Activated CD4-positive, alpha-beta T cell treated with anti-CD3 and anti-CD28 coated beads, Interleukin-10, Interleukin-2, amounts not matched to agents 100 ng/mL and 50 ng/mL, durations not matched to agents 16 hours and 8 hours (primary cell): Measurements from ENCODE around the gene SUPT3H.
"Not testable (repeated sequence)": the region's sequence is repeated elsewhere in the genome, so short reads cannot be mapped to it uniquely, and the experiment has no call there.

Source experiments
- DNase-seq: peaks from one replicate; pipeline ENCODE4 v3.0.0-alpha.2; 2020

Gene SUPT3H

DNA sequence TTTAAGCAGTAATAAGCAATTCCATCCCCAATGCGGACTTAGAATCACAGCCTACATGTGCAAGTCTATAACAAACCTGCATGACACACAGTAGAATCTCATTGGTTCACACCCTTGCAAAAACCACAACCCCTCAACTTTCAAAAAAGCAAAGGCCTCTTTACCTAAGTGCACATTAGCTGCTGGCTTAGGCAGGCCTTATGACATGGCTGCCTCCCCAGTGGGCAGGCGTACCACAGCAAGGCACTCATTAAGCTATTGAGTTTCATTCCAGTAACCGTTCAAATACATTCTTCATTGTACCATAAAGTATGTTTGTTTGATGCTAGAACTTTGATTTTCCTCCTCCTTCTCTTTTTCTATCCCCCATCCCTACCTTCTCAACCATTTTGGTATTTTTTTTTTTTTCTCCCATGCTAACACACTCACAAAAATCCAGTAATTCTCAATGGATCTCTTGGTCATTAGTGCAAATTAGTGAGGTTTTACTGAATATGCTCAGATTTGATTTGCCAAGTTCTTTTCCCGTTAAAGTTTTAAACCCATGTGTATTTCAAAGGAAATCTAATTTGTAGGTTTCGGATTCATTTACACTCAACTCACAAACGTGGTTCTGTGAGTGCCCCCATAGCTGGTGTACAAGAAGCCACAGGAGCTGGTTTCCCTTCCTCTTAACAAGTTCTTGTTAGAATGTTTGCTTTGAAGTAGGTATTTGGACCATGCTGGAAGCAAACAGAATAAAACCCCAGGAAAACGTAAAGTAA, 510.0 kb downstream of the SUPT3H start:
- DNase-seq = no peak

DNA sequence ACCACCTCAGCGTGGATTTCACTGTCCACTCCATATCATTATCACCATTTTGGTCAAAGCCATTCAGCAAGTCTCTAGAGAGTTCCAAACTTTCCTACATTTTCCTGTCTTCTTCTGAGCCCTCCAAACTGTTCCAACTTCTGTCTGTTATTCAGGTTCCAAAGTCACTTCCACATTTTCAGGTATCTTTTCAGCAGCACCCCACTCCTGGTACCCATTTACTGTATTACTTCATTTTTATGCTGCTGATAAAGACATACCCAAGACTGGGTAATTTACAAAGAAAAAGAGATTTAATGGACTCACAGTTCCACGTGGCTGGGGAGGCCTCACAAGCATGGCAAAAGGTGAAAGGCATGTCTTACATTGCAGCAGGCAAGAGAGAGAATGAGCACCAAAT, 512.5 kb downstream of the SUPT3H start:
- DNase-seq = not testable (repeated sequence)

DNA sequence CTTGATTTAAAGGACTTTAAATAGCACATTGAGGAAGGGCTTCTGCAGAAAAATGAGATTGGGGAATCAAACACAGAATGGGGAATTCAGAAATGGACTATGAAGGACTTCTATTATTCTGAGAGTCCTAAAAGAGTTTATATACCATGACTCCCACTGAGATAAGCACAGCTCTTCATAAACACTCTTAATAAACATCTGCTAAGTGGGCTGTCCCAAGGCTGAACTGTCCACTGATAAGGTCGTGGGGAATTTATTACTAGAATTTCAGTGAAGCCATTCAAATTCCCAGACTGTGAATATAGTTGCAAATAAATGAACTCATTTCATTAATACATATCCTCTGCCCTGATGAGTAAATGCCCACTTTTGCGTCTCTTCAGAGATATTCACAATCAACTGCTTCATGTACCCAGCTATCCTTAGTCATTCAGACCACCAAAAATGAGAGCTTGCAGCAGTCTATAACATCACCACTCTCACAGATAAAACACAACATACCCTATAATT, 517.8 kb downstream of the SUPT3H start:
- DNase-seq = no peak

DNA sequence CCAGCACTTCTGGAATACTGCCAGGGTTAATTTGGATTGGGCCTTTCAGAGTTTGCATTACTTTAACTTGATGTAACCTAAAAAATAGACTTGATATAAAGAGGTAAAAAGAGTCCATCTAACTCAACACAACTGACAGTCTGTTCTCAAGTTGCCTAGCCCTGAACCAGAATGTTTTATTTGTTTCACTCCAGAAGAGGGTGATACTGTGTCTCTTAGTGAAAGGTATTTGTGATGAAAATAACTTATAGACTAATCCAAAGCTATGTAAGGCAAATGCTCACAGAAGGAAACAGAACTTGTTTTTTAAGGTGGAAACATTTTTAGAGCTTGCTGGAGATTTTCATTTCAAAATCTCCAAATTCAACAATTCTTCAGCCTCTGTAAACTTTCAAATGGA, 518.7 kb downstream of the SUPT3H start:
- no peak for DNase-seq

DNA sequence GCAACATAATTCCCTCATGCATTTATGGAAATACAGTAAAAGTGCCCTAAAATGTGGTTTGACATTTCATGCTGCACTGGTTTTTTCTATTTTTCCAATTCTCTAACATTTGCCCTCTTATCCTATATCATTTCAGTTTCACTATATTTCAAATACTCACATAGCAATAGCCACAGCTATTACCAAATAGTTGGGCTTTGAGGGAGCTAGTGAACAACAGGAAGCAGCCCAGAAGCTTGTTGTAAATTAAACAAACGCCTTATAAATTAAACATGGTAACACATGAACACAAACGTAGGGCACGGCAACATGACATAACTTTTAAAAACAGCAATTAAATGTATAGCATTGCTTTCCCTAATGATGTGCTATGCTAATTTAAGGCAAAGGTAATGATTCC, 521.3 kb downstream of the SUPT3H start:
- DNase-seq = no peak

DNA sequence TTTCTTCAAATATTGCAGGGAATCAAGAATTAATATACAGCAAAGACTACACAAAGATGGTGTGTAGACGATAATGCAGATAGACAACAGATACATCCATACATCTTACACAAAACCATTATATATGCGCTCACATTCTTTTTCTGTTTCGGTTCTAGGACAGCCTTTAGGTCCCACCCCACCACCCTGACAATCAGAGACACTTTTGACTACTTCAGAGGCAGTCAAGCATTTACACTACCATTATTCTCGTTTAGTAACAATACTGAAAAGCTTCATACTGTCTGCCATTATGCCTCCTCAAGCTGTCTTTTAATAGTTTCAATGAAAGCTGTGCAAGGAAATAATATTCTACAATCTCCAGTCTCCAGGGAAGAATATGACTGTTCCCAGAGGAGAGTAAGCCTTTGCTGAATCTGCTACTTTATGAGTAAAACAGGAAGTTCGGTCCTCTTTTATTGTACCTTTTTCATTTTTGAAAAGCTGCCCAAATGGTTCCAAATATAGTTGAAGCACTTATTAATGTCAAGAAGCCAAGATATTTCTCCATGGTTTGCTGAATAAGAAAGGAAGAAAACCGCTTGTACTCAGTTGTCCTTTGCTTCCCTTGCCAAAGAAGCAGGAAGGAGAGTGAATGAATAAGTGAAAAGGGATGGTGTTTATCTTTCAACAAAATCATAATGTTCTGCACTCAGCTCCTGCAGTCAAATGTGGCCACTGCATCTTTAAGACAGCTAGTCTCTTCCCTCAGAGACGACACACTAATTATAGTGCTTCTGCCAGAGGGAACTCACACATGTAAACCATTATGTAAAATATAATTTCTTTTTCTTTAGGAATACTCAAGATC, 521.9 kb downstream of the SUPT3H start:
- no peak for DNase-seq

DNA sequence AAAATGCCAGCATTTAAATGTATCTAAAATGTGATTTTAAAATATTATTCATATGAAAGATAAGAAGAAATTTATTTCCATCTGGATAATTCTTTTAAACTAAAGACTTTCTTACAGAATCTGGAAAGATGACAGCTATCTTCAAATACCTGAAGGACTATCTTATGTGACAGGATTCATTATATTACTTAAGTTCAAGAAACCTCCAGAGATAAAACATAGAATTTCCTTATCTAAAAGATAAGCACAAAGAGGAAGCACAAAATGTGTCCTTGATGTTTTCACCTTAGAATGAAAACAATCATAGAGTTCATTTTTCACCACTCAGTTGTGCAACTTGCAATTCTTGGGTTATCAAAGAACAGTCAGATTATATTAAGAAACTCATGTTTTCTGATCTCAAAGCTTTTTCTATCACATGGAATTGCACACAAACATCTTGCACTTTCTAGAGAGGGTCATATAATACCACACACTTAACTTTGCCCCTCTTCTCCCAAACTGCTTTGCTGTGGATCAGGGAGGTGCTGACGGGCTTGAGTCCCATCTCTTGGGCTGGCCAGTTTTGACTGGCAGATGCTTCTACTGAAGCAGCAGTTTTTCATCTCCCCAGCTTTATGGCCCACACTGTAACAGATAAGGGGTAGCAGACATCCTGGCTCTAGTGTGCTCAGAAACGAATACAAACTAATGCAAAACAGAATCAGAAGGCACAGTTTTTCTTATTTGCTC, 522.9 kb downstream of the SUPT3H start:
- no peak for DNase-seq

DNA sequence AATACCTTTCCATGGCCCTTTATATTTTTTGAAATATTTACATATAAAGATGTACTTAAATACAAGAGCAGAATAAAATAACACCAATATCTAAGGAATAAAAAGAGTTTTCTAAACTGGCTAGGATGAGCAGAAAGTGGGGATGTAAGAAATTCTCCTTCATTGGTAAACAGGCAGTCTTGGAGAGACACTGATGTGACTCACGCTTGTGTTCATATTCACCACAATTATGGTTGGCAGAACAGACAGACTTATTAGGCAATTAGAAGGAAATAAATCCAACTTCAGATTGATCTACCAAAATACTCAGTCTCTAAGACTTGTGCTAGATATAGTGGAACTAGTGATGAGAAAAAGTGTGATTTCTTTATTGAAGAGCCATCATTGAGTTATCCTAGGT, 526.6 kb downstream of the SUPT3H start:
- no peak for DNase-seq

DNA sequence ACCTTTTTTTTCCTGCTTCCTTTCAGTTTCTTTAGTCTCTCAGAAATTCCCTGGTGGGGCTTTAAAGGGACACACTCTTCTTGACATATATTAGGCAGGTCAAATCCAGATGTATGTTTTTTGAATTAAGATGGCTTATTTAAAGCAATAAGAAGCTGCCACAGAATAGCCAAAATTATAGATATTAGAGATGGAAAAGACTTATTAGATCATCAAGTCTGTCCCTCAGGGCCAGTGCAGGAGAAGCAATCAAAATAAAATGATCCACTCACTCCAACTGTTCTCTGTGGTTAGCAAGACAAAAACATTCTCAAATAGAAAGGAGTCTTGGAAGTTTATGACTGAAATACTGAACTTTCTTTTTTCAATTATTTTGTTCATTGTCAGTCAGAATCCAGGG, 527.4 kb downstream of the SUPT3H start:
- DNase-seq = no peak

DNA sequence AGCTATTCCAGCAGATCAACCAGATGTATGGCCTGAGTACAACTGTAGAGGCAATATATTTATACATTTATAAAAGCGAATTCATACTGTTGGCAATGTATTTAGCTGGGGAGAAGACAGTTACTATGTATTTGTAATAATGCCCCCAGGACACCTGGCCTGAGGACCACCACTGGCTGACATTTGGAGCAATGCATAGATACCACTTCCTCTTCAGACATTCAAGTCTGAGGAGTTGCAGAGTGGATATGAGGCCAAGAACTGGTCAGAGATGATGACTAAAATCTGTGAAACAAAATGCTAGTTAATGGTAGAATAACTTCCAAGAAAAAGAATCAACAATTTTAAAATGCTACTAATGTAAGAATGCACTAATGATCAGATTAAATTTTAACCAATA, 527.9 kb downstream of the SUPT3H start:
- DNase-seq = no peak

DNA sequence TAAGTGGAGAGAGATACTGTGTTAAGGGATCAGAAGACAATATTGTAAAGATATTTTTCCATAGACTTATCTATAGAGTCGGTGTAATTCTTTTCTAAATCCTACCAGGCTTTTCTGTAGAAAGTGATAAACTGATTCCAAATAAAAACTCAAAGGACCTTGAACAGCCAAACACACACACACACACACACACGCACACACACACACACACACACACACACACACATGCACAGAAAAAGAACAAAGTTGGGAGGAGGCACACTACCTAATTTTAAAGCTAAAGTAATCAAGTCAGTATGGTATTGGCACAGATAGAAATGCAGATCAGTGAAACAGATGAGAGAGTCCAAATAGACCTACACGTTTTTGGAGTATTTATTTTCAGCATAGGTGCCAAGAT, 534.0 kb downstream of the SUPT3H start:
- DNase-seq = no peak

DNA sequence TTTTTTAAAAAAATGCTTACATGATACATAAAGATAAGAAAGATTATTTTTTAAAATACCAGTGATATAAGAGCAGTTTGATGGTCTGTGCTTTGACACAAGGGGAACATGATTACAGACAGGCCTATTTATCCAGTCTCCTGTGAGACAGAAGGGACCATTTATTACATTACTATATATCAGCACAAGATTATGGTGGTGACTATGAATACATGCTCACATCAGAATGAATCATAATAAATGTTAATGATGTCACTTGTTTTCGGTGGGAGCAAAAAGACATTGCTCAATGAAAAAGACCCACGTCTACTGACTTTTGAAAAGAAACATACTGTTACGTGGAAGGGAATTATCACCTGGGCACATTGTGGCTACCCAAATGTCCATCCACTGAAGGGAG, 535.1 kb downstream of the SUPT3H start:
- DNase-seq = no peak

DNA sequence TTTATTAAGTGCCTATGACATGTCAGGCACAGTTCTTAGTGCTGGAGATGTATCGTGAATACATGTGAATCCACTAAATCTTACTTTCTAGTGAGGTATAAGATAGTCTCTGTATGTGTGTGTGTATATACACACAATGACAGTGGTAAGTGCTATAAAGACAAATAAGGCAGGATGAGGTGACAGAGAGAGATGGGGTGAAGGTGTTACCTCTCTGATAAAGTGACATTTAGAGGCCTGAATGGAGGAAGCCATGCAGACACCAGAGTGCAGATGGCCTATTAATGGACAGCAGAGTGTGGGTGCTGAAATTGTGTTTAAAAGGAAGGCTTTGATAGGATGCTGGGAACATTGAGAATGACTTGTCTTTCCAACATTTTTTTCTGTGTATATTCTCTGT, 535.9 kb downstream of the SUPT3H start:
- DNase-seq = no peak

DNA sequence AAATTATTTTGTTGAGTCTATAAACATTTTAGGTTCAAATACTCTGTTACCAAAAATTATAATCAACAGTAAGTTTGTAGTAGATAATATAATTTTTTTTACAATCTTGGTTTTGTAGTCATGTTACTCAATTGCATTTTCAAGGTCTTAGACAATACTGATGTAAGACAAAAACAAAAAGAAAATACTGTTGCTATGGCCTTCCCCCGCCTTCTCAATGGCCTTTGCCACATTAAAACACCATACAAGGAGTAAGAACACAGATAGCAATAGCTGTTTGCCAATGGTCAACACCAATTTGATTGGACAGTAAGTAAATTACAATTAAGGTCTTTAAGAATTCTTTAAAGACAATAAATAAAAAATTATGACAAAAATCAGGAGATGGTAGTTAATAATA, 540.0 kb downstream of the SUPT3H start:
- DNase-seq = no peak

DNA sequence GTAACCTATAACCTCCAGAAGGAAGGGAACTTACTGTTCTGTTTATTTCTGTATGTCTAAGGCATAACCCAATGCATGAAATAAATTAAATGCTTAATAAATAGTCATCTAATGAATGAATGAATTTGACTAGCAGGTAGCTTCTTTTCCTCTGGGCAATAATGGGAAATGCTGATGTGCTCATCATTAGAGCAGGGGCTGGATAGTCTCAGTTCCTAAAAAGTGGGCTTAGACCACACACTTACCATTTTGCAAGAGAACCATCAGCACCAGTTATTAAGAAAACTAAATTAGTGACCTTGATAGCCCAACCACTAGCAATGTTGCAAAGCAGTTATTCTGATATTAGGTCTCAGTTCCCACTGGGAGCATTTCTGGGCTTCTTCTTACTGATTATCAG, 540.5 kb downstream of the SUPT3H start:
- DNase-seq = no peak

DNA sequence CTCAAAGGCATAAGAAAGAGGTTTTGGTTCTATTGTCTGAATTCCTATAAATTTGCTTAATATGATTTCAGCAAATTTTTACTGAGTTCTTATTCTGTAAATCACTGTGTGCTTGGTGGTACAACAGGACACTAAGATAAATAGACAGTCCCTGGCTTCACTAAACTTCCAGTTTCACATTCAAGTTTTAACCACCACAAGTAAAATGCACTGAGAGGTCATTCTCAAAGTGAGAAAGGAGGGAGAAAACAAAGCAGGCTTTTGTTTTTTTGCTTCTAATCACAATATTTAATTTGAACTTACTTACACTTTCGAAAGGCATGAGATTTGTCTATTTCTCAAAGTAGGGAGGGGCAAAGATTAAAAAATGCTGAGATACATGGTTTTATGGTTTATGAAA, 544.5 kb downstream of the SUPT3H start:
- no peak for DNase-seq

DNA sequence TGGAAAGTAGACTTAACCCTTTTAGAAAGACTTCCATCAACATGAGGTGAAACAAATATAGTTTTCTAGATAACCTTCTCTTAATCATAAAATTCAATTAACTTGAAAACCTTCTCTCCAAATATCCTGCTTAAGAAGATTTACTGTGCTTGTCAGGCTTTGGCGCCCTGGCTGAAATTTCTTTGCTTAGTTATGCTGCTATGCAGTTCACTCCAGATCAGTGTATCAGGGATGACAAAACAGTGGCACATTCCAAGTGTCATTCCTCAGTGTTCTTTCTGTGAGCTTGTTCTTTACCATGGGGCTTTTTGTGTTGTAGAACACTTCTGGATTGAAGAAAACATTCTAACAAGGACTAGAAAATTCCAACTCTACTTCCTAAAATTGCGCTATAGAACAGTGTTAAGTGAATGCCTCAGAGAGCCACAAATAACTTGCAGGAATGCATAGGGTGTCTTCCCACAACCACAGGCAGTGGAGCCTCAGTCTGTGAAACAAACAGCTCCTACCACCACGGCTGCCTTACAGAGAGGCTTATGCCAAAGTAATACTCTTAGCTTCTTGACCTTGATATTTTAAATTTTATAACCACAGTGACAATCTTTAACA, 546.6 kb downstream of the SUPT3H start:
- no peak for DNase-seq

DNA sequence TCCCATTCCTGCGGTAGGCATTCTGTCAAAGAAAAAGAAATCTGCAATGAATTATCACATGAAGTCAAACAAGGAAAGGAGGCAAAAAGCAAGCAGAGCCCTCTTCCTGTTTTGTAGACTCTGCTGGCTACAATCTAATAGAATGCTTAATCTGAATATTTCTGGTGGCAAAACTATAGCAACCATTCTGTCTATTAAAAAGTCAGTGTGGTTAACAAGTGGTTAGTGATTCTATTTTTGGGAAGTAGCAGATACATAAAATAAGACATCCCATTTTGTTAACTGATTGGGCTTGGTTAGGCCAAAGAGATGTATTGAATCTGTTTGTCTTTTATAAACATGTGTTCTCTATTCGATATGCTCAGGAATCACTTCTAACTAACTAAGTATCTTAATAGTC, 547.9 kb downstream of the SUPT3H start:
- DNase-seq = no peak

DNA sequence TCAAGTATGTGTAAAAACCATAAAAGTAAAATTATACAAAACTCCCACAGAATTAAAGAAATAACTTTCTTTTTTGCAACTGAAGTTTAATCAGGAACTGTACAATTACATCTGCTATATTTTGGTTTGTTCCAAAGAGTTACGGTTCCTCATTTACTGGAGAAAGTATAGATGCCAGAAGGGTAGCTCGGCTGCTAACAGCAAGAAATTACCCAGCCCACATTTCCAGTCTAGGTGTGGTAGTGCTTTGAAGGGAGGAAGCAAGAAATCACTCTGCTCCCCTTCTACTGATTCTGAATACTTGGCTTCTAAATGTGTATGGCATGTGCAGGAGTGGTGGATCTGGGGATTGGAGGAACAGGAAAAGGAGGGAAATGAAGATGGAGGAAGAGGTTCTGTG, 549.0 kb downstream of the SUPT3H start:
- DNase-seq = no peak

DNA sequence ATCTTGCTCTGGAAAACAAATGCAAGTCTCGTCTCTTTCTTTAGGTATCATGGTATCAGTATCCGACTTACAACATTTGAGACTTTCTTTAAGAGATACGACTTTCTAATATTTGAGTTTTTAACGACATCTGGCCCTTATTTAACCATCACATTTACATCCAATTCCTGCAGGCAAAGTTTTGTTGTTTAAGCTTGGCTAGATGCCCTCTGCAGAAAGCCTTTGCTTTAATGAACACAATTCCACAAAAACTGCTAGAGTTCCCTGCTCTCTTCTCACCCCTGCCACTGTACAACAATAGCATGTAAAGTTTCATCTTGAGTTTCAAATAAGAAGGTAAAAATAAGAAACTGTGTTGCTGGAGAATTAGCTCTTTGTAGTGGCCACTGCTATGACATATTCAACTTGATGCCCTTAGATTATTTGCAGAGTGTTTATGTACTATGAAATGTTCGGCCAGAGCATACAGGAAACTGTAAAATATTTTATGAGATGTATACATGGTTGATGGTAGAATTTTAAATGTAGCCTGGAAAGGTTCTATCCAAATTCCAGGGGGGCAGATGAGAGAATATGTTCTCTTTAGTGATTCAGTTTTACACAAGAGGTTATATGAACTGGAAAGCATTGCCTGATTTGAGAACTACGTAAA, 551.6 kb downstream of the SUPT3H start:
- no peak for DNase-seq

DNA sequence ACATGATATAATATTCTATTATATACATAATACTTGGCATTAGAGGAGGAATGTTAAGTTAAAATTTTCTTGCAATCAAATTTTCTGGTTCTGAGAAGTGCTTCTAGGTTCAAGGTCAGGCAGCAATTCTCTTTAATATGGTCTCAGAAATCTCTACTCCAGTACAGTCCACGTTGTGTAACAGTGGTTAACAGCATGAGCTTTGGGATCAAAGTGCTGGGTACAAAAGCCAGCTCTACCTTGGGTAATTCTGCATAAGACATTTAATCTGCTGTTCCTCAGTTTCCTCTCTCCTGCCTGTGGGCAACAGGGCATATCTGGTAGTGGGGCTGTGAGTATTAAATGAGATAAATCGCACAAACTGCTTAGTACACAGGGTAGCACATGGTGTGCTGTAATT, 552.5 kb downstream of the SUPT3H start:
- no peak for DNase-seq

DNA sequence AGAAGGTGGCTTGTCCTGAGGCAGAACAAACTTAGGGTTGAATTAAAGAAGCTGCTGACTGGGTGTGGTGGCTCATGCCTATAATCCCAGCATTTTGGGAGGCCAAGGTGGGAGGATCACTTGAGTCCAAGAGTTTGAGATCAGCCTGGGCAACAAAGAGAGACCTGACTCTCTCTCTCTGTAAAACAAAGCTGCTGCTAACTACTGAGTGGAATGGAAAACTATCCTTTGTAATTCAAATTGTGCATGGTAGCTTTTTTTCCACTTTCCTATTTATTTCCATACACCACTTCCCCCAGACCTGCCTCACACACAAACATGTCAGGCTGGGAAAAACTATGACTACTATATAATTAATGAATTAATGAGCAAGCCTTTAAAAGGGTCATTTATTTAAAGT, 553.2 kb downstream of the SUPT3H start:
- DNase-seq = no peak

DNA sequence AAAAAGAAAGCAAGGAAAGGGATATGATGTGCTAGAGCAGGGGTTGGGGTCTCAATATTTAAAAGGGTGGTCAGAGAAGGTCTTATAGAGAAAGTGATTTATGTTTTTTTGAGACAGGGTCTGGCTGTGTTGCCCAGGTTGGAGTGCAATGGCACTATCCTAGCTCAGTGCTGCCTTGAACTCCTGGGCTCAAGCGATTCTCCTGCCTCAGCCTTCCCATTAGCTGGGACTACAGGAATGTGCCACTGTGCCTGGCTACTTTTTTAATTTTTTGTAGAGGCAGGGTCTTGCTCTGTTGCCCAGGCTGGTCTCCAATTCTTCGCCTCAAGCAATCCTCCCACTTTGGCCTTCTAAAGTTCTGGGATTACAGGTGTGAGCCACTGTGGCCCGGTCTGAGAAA, 557.0 kb downstream of the SUPT3H start:
- DNase-seq = no peak
